ENCODE results near the gene CNN1. TPM values are rescaled to one million over a fixed set of nuclear protein-coding genes. Genes with fewer than 3 reads are reported as not detected.
A peak's percentile ranks its signal among the peaks of the same experiment; 100 is the strongest.

The CNN1 gene
- total and polyA plus RNA-seq, 9 of the 15 experiments (the other 6 are each of a cell fraction or from before 2014, with no cell fraction given) = 0.23 to 10.6 (median 5.2) TPM

DNA sequence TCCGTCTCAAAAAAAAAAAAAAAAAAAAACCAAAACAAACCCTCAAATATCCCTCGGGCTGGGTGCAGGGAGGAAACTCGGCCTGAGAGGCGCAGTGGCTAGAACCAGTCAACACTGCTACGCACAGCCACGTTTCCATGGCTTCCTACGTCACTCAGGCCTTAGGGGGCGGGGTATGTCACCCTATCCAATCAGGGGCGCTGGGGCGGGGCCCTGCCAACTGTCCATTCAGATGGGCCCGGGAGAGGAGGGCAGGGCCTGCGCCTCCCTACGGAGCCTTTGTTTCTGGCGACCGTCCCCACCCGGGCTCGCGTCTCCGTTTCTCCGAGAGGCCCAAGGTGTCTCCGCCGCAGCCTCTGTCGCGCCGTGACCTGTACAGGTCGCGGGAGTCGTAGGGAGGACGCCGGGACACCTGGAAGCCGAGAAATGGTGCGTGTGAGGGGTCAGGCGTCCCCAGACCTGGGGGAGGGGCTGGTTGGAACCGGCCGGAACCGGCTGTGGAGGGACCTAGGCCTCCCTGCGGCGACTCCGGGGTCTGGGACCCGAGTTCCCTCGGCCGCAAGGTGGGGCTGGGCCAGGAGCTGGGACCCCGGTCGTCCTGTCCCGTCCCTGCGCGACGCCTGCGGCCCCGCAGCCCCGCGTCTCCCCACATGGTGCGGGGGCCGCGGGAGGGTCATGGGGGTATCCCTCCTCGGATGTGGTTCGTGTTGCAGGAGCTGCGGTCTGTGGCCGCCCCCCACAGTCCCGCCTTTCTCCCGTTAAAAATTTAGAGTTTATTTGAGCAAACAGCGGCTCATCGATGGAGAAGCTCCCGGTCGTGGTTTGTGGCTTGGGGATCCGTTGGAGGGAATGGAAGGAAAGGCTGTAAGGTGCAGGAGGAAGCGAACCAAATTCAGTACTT is 58.8 kb downstream of the CNN1 start, which contains the start of gene ZNF627 (continued):
- TF ChIP-seq, protein P1, sequence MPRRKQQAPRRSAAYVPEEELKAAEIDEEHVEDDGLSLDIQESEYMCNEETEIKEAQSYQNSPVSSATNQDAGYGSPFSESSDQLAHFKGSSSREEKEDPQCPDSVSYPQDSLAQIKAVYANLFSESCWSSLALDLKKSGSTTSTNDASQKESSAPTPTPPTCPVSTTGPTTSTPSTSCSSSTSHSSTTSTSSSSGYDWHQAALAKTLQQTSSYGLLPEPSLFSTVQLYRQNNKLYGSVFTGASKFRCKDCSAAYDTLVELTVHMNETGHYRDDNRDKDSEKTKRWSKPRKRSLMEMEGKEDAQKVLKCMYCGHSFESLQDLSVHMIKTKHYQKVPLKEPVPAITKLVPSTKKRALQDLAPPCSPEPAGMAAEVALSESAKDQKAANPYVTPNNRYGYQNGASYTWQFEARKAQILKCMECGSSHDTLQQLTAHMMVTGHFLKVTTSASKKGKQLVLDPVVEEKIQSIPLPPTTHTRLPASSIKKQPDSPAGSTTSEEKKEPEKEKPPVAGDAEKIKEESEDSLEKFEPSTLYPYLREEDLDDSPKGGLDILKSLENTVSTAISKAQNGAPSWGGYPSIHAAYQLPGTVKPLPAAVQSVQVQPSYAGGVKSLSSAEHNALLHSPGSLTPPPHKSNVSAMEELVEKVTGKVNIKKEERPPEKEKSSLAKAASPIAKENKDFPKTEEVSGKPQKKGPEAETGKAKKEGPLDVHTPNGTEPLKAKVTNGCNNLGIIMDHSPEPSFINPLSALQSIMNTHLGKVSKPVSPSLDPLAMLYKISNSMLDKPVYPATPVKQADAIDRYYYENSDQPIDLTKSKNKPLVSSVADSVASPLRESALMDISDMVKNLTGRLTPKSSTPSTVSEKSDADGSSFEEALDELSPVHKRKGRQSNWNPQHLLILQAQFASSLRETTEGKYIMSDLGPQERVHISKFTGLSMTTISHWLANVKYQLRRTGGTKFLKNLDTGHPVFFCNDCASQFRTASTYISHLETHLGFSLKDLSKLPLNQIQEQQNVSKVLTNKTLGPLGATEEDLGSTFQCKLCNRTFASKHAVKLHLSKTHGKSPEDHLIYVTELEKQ (CRISPR knock-in tag; IDR thresholded peaks at IDR 0.05) = 0 out of 2 replicates have a peak, but pooled peaks have one; percentile 20
- TF ChIP-seq, protein P2, sequence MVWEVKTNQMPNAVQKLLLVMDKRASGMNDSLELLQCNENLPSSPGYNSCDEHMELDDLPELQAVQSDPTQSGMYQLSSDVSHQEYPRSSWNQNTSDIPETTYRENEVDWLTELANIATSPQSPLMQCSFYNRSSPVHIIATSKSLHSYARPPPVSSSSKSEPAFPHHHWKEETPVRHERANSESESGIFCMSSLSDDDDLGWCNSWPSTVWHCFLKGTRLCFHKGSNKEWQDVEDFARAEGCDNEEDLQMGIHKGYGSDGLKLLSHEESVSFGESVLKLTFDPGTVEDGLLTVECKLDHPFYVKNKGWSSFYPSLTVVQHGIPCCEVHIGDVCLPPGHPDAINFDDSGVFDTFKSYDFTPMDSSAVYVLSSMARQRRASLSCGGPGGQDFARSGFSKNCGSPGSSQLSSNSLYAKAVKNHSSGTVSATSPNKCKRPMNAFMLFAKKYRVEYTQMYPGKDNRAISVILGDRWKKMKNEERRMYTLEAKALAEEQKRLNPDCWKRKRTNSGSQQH (CRISPR knock-in tag; IDR thresholded peaks at IDR 0.05) = peak; percentile 84
- TF ChIP-seq ZNF583 (CRISPR knock-in tag; IDR thresholded peaks at IDR 0.05) = peak; percentile 70
- TF ChIP-seq, protein P3, sequence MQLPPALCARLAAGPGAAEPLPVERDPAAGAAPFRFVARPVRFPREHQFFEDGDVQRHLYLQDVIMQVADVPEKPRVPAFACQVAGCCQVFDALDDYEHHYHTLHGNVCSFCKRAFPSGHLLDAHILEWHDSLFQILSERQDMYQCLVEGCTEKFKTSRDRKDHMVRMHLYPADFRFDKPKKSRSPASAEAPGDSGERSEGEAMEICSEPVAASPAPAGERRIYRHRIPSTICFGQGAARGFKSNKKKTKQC (CRISPR knock-in tag; IDR thresholded peaks at IDR 0.05) = peak; percentile 71; the same call in 1 of the 2 replicates
- TF ChIP-seq PHF8 (IDR thresholded peaks at IDR 0.05; ENCODE audit: borderline replicate concordance, low read length) = peak; percentile 98
- TF ChIP-seq TRIM24 (IDR thresholded peaks at IDR 0.05) = peak in 1 of 2 experiments; percentile 71; a peak in 2 of 4 replicates
- 0 out of 2 replicates have a peak, but pooled peaks have one; percentile 61 for TF ChIP-seq ZNF57 (CRISPR knock-in tag; IDR thresholded peaks at IDR 0.05)
- 0 out of 2 replicates have a peak, but pooled peaks have one; percentile 21 for TF ChIP-seq KLF10 (CRISPR knock-in tag; IDR thresholded peaks at IDR 0.05)
- TF ChIP-seq, protein P4, sequence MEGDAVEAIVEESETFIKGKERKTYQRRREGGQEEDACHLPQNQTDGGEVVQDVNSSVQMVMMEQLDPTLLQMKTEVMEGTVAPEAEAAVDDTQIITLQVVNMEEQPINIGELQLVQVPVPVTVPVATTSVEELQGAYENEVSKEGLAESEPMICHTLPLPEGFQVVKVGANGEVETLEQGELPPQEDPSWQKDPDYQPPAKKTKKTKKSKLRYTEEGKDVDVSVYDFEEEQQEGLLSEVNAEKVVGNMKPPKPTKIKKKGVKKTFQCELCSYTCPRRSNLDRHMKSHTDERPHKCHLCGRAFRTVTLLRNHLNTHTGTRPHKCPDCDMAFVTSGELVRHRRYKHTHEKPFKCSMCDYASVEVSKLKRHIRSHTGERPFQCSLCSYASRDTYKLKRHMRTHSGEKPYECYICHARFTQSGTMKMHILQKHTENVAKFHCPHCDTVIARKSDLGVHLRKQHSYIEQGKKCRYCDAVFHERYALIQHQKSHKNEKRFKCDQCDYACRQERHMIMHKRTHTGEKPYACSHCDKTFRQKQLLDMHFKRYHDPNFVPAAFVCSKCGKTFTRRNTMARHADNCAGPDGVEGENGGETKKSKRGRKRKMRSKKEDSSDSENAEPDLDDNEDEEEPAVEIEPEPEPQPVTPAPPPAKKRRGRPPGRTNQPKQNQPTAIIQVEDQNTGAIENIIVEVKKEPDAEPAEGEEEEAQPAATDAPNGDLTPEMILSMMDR (IDR thresholded peaks at IDR 0.05 in 2 of 3, conservative IDR thresholded peaks at IDR 0.05 in 1 of 3; ENCODE audit: insufficient read depth in 2 of 3, low read depth in 1 of 3, low read length in 3 of 3) = peak; percentile 9 to 44 (median 19); a peak in 2 of 6 replicates
- TF ChIP-seq GTF2E2 (tag; IDR thresholded peaks at IDR 0.05) = peak; percentile 92
- TF ChIP-seq RFX1 (IDR thresholded peaks at IDR 0.05) = peak; percentile 93
- TF ChIP-seq, protein P5, sequence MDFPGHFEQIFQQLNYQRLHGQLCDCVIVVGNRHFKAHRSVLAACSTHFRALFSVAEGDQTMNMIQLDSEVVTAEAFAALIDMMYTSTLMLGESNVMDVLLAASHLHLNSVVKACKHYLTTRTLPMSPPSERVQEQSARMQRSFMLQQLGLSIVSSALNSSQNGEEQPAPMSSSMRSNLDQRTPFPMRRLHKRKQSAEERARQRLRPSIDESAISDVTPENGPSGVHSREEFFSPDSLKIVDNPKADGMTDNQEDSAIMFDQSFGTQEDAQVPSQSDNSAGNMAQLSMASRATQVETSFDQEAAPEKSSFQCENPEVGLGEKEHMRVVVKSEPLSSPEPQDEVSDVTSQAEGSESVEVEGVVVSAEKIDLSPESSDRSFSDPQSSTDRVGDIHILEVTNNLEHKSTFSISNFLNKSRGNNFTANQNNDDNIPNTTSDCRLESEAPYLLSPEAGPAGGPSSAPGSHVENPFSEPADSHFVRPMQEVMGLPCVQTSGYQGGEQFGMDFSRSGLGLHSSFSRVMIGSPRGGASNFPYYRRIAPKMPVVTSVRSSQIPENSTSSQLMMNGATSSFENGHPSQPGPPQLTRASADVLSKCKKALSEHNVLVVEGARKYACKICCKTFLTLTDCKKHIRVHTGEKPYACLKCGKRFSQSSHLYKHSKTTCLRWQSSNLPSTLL (IDR thresholded peaks at IDR 0.05) = no peak
- 0 out of 2 replicates have a peak, but pooled peaks have one; percentile 8 for TF ChIP-seq CHCHD3 (CRISPR knock-in tag; IDR thresholded peaks at IDR 0.05)
- 0 out of 2 replicates have a peak, but pooled peaks have one; percentile 43 for TF ChIP-seq ZNF76 (CRISPR knock-in tag; IDR thresholded peaks at IDR 0.05; ENCODE audit: borderline replicate concordance)
- TF ChIP-seq, protein P6, sequence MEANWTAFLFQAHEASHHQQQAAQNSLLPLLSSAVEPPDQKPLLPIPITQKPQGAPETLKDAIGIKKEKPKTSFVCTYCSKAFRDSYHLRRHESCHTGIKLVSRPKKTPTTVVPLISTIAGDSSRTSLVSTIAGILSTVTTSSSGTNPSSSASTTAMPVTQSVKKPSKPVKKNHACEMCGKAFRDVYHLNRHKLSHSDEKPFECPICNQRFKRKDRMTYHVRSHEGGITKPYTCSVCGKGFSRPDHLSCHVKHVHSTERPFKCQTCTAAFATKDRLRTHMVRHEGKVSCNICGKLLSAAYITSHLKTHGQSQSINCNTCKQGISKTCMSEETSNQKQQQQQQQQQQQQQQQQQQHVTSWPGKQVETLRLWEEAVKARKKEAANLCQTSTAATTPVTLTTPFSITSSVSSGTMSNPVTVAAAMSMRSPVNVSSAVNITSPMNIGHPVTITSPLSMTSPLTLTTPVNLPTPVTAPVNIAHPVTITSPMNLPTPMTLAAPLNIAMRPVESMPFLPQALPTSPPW (CRISPR knock-in tag; IDR thresholded peaks at IDR 0.05) = peak; percentile 68
